Measurements from ENCODE around the gene TP53BP2.

TP53BP2 gene

GRCh38 chr1:223784541-223784940 lies 61.2 kb downstream of the TP53BP2 start:
- TF ChIP-seq ZFX (IDR thresholded peaks at IDR 0.05) (no peak), CTCF (conservative IDR thresholded peaks at IDR 0.05) (no peak)
- H3K27ac ChIP-seq: no peak overlapping the region

- no peak overlapping the region for H3K27ac ChIP-seq
- TF ChIP-seq CTCF (conservative IDR thresholded peaks at IDR 0.05) (no peak), ZFX (IDR thresholded peaks at IDR 0.05) (no peak)
These were observed 62.1 kb downstream of the TP53BP2 start for GRCh38 chr1:223783676-223784075.

GRCh38 chr1:223780949-223781348 lies 64.8 kb downstream of the TP53BP2 start:
- H3K27ac ChIP-seq: no peak overlapping the region
- TF ChIP-seq CTCF (conservative IDR thresholded peaks at IDR 0.05) (no peak), ZFX (IDR thresholded peaks at IDR 0.05) (no peak)

- no peak for TF ChIP-seq ZFX (IDR thresholded peaks at IDR 0.05)
- no peak for TF ChIP-seq CTCF (conservative IDR thresholded peaks at IDR 0.05)
- no peak overlapping the region for H3K27ac ChIP-seq
These were observed 65.4 kb downstream of the TP53BP2 start for GRCh38 chr1:223780318-223780717.

- TF ChIP-seq ZFX (IDR thresholded peaks at IDR 0.05) (no peak), CTCF (conservative IDR thresholded peaks at IDR 0.05) (no peak)
- H3K27ac ChIP-seq: no peak overlapping the region
These were observed 68.8 kb downstream of the TP53BP2 start for GRCh38 chr1:223776826-223777454.

GRCh38 chr1:223776075-223776814 lies 69.5 kb downstream of the TP53BP2 start:
- no peak for TF ChIP-seq ZFX (IDR thresholded peaks at IDR 0.05)
- no peak for TF ChIP-seq CTCF (conservative IDR thresholded peaks at IDR 0.05)
- H3K27ac ChIP-seq: no peak overlapping the region

- no peak overlapping the region for H3K27ac ChIP-seq
- no peak for TF ChIP-seq ZFX (IDR thresholded peaks at IDR 0.05)
These were observed 70.1 kb downstream of the TP53BP2 start for GRCh38 chr1:223775711-223776074.

GRCh38 chr1:223775054-223775453 lies 70.7 kb downstream of the TP53BP2 start:
- TF ChIP-seq ZFX (IDR thresholded peaks at IDR 0.05): no peak
- no peak for TF ChIP-seq CTCF (conservative IDR thresholded peaks at IDR 0.05)
- H3K27ac ChIP-seq: no peak overlapping the region

Data from C4-2B (cell line).